Activated CD8-positive, alpha-beta memory T cell treated with anti-CD3 and anti-CD28 coated beads, Interleukin-2, amount 10 ng/mL, durations not matched to agents 7 days and 5 days (primary cell): Measurements from ENCODE around the gene FOXI2. TPM values are rescaled to one million over a fixed set of nuclear protein-coding genes. Genes with fewer than 3 reads are reported as not detected.

Experiments used
- ATAC-seq: fragments of 150-1000 bp; cut with Tn5 transposase; one replicate; pipeline ENCODE4 v1.10.0; 2021; ENCODE audit warnings: moderate library complexity
- CTCF ChIA-PET: fragments of 350-600 bp; sonication (Branson Sonifier 250); formaldehyde crosslinking; loops from one replicate; lab custom pipeline; 2021; ENCODE audit warnings: antibody characterized with exemption; lab: Charles Lee
- DNase-seq: peaks from one replicate; pipeline ENCODE4 v3.0.0-alpha.2; 2020
- H3K27ac Mint-ChIP-seq: one replicate; pipeline ENCODE4 v1.8.0; 2021; ENCODE audit warnings: mild to moderate bottlenecking, mixed read lengths
- H3K27me3 Mint-ChIP-seq: one replicate; pipeline ENCODE4 v1.8.0; 2021; ENCODE audit warnings: mixed read lengths
- H3K36me3 Mint-ChIP-seq: one replicate; pipeline ENCODE4 v1.8.0; 2021; ENCODE audit warnings: mild to moderate bottlenecking, mixed read lengths
- H3K4me1 Mint-ChIP-seq: one replicate; pipeline ENCODE4 v1.8.0; 2021; ENCODE audit warnings: mixed read lengths
- H3K4me3 Mint-ChIP-seq: one replicate; pipeline ENCODE4 v1.8.0; 2021; ENCODE audit warnings: mild to moderate bottlenecking, moderate library complexity, mixed read lengths
- H3K9me3 Mint-ChIP-seq: one replicate; pipeline ENCODE4 v1.8.0; 2022; ENCODE audit warnings: low read depth, mixed read lengths
- total RNA-seq, 2 experiments: library from RNA; stranded (reverse); gene quantifications; one replicate each; pipeline ENCODE4 v1.2.3, GENCODE V29; 2021

FOXI2 gene
- total RNA-seq = not detected

- Mint-ChIP-seq H3K27ac (no peak within 1 kb of the TSS), H3K9me3 (no peaks in the 10 kb centered on the region), H3K27me3 (peaks cover 49% of the 10 kb centered on the region), H3K4me3 (no peak within 1 kb of the TSS), H3K4me1 (no peaks in the 10 kb centered on the region), H3K36me3 (no peaks in the 10 kb centered on the region)
- ATAC-seq (no peak), DNase-seq (no peak)
- CTCF ChIA-PET = no interaction called here
Measured at GRCh38 chr10:127736915-127737562, at the start of gene FOXI2. TSS of gene FOXI2 (plus strand) at chr10:127737185. CDS start at chr10:127737274, 89 bp downstream.

GRCh38 chr10:127687548-127687947 is 49.4 kb upstream of the FOXI2 start:
- no peak for DNase-seq
- H3K4me3 Mint-ChIP-seq = no peak overlapping the region
- no peaks in the 10 kb centered on the region for H3K36me3 Mint-ChIP-seq
- ATAC-seq = no peak
- no peaks in the 10 kb centered on the region for H3K9me3 Mint-ChIP-seq
- no peaks in the 10 kb centered on the region for H3K27me3 Mint-ChIP-seq
- CTCF ChIA-PET = no interaction called here
- no peak overlapping the region for H3K27ac Mint-ChIP-seq
- no peaks in the 10 kb centered on the region for H3K4me1 Mint-ChIP-seq

- no peaks in the 10 kb centered on the region for H3K4me1 Mint-ChIP-seq
- DNase-seq (no peak), ATAC-seq (no peak)
- no peaks in the 10 kb centered on the region for H3K9me3 Mint-ChIP-seq
- H3K27ac Mint-ChIP-seq = no peak overlapping the region
- H3K4me3 Mint-ChIP-seq = no peak overlapping the region
- no peaks in the 10 kb centered on the region for H3K36me3 Mint-ChIP-seq
- no peaks in the 10 kb centered on the region for H3K27me3 Mint-ChIP-seq
- CTCF ChIA-PET = no interaction called here
Measured at GRCh38 chr10:127690176-127690835, 46.7 kb upstream of the FOXI2 start.

GRCh38 chr10:127694580-127695193 is 42.3 kb upstream of the FOXI2 start:
- no peaks in the 10 kb centered on the region for H3K27me3 Mint-ChIP-seq
- peak; percentile 52 for DNase-seq
- no peaks in the 10 kb centered on the region for H3K4me1 Mint-ChIP-seq
- ATAC-seq = no peak
- CTCF ChIA-PET = no interaction called here
- no peak overlapping the region for H3K4me3 Mint-ChIP-seq
- no peak overlapping the region for H3K27ac Mint-ChIP-seq
- H3K9me3 Mint-ChIP-seq = no peaks in the 10 kb centered on the region
- H3K36me3 Mint-ChIP-seq = no peaks in the 10 kb centered on the region

- Mint-ChIP-seq H3K27ac (no peak overlapping the region), H3K9me3 (no peaks in the 10 kb centered on the region), H3K36me3 (no peaks in the 10 kb centered on the region), H3K4me1 (no peaks in the 10 kb centered on the region), H3K27me3 (no peaks in the 10 kb centered on the region), H3K4me3 (no peak overlapping the region)
- ATAC-seq (no peak), DNase-seq (no peak)
- CTCF ChIA-PET = interaction anchor here (1.3 kb wide), 1 partner anchor 156 kb away, joined by 3 read pairs; no protein-coding TSS in a partner anchor
Measured at GRCh38 chr10:127695431-127695830, 41.6 kb upstream of the FOXI2 start.

- DNase-seq = no peak
- H3K4me3 Mint-ChIP-seq = no peak overlapping the region
- H3K4me1 Mint-ChIP-seq = no peaks in the 10 kb centered on the region
- no peaks in the 10 kb centered on the region for H3K9me3 Mint-ChIP-seq
- CTCF ChIA-PET = no interaction called here
- H3K27me3 Mint-ChIP-seq = no peaks in the 10 kb centered on the region
- H3K36me3 Mint-ChIP-seq = no peaks in the 10 kb centered on the region
- H3K27ac Mint-ChIP-seq = no peak overlapping the region
- no peak for ATAC-seq
Measured at GRCh38 chr10:127698886-127699285, 38.1 kb upstream of the FOXI2 start.

- Mint-ChIP-seq H3K27ac (no peak overlapping the region), H3K27me3 (no peaks in the 10 kb centered on the region), H3K4me1 (no peaks in the 10 kb centered on the region), H3K4me3 (no peak overlapping the region), H3K9me3 (peaks cover 3% of the 10 kb centered on the region), H3K36me3 (no peaks in the 10 kb centered on the region)
- CTCF ChIA-PET = no interaction called here
- ATAC-seq (no peak), DNase-seq (no peak)
Measured at GRCh38 chr10:127699311-127699710, 37.7 kb upstream of the FOXI2 start.

GRCh38 chr10:127702271-127702670 is 34.7 kb upstream of the FOXI2 start:
- ATAC-seq (no peak), DNase-seq (no peak)
- Mint-ChIP-seq H3K36me3 (no peaks in the 10 kb centered on the region), H3K27me3 (no peaks in the 10 kb centered on the region), H3K4me1 (no peaks in the 10 kb centered on the region), H3K4me3 (no peak overlapping the region), H3K27ac (no peak overlapping the region), H3K9me3 (peaks cover 3% of the 10 kb centered on the region)
- CTCF ChIA-PET = no interaction called here

- ATAC-seq = no peak
- no peaks in the 10 kb centered on the region for H3K36me3 Mint-ChIP-seq
- CTCF ChIA-PET = interaction anchor here (0.8 to 2.7 kb wide), 3 partner anchors 139 to 354 kb away, joined by 3 to 18 read pairs (median 13); no protein-coding TSS in a partner anchor
- H3K27ac Mint-ChIP-seq = no peak overlapping the region
- no peak overlapping the region for H3K4me3 Mint-ChIP-seq
- no peaks in the 10 kb centered on the region for H3K27me3 Mint-ChIP-seq
- H3K4me1 Mint-ChIP-seq = no peaks in the 10 kb centered on the region
- no peak for DNase-seq
- H3K9me3 Mint-ChIP-seq = no peaks in the 10 kb centered on the region
Measured at GRCh38 chr10:127715249-127715648, 21.7 kb upstream of the FOXI2 start.

GRCh38 chr10:127715782-127716378 is 21.1 kb upstream of the FOXI2 start:
- CTCF ChIA-PET = interaction anchor here (0.8 to 2.7 kb wide), 3 partner anchors 138 to 354 kb away, joined by 3 to 18 read pairs (median 13); no protein-coding TSS in a partner anchor
- no peaks in the 10 kb centered on the region for H3K4me1 Mint-ChIP-seq
- no peak overlapping the region for H3K27ac Mint-ChIP-seq
- no peaks in the 10 kb centered on the region for H3K36me3 Mint-ChIP-seq
- ATAC-seq = no peak
- H3K4me3 Mint-ChIP-seq = no peak overlapping the region
- no peak for DNase-seq
- H3K27me3 Mint-ChIP-seq = no peaks in the 10 kb centered on the region
- H3K9me3 Mint-ChIP-seq = no peaks in the 10 kb centered on the region

- H3K4me3 Mint-ChIP-seq = no peak overlapping the region
- H3K9me3 Mint-ChIP-seq = no peaks in the 10 kb centered on the region
- no peaks in the 10 kb centered on the region for H3K36me3 Mint-ChIP-seq
- H3K27me3 Mint-ChIP-seq = peaks cover 2% of the 10 kb centered on the region
- CTCF ChIA-PET = no interaction called here
- DNase-seq (no peak), ATAC-seq (no peak)
- no peak overlapping the region for H3K27ac Mint-ChIP-seq
- no peaks in the 10 kb centered on the region for H3K4me1 Mint-ChIP-seq
Measured at GRCh38 chr10:127720142-127720541, 16.8 kb upstream of the FOXI2 start.

GRCh38 chr10:127720903-127721302 is 16.1 kb upstream of the FOXI2 start:
- ATAC-seq (no peak), DNase-seq (no peak)
- peaks cover 6% of the 10 kb centered on the region for H3K27me3 Mint-ChIP-seq
- CTCF ChIA-PET = no interaction called here
- H3K9me3 Mint-ChIP-seq = no peaks in the 10 kb centered on the region
- no peaks in the 10 kb centered on the region for H3K4me1 Mint-ChIP-seq
- no peak overlapping the region for H3K4me3 Mint-ChIP-seq
- no peak overlapping the region for H3K27ac Mint-ChIP-seq
- H3K36me3 Mint-ChIP-seq = no peaks in the 10 kb centered on the region

GRCh38 chr10:127734753-127735152 is 2.2 kb upstream of the FOXI2 start:
- H3K9me3 Mint-ChIP-seq = no peaks in the 10 kb centered on the region
- CTCF ChIA-PET = no interaction called here
- no peaks in the 10 kb centered on the region for H3K4me1 Mint-ChIP-seq
- H3K4me3 Mint-ChIP-seq = no peak overlapping the region
- peaks cover 53% of the 10 kb centered on the region for H3K27me3 Mint-ChIP-seq
- no peak for DNase-seq
- H3K36me3 Mint-ChIP-seq = no peaks in the 10 kb centered on the region
- H3K27ac Mint-ChIP-seq = no peak overlapping the region
- no peak for ATAC-seq
